HG03060 (cell line): ENCODE data around the gene PROX1.

Source experiments
- ATAC-seq: cut with Tn5 transposase; IDR thresholded peaks from one replicate; pipeline ENCODE4 v1.9.1; 2021; ENCODE audit warnings: low read depth, moderate number of reproducible peaks; ENCODE audit not compliant: unreplicated experiment

Gene PROX1

GRCh38 chr1:213987927-213988506 is at the start of gene PROX1:
Gene PROX1 (plus strand): TSS chr1:213987973. CDS start chr1:213996536, 8,563 bp downstream.
- peak; percentile 75 for ATAC-seq

- no peak for ATAC-seq
These were observed 49.0 kb upstream of the PROX1 start for GRCh38 chr1:213938776-213939175.

GRCh38 chr1:213939888-213940287 is 47.9 kb upstream of the PROX1 start:
- no peak for ATAC-seq

- no peak for ATAC-seq
These were observed 46.8 kb upstream of the PROX1 start for GRCh38 chr1:213940947-213941346.

GRCh38 chr1:213942061-213942460 is 45.7 kb upstream of the PROX1 start:
- ATAC-seq, result no peak

- no peak for ATAC-seq
These were observed 40.5 kb upstream of the PROX1 start for GRCh38 chr1:213947200-213947801.

- no peak for ATAC-seq
These were observed 35.9 kb upstream of the PROX1 start for GRCh38 chr1:213951876-213952275.

- ATAC-seq, result no peak
These were observed 34.0 kb upstream of the PROX1 start for GRCh38 chr1:213953806-213954205.

- ATAC-seq, result no peak
These were observed 31.4 kb upstream of the PROX1 start for GRCh38 chr1:213956295-213956770.

- ATAC-seq, result no peak
These were observed 29.4 kb upstream of the PROX1 start for GRCh38 chr1:213958346-213958745.

- ATAC-seq, result no peak
These were observed 26.8 kb upstream of the PROX1 start for GRCh38 chr1:213960963-213961362.

- ATAC-seq, result no peak
These were observed 25.3 kb upstream of the PROX1 start for GRCh38 chr1:213962508-213962907.

GRCh38 chr1:213966122-213966521 is 21.7 kb upstream of the PROX1 start:
- no peak for ATAC-seq

GRCh38 chr1:213968146-213968825 is 19.5 kb upstream of the PROX1 start:
- no peak for ATAC-seq

GRCh38 chr1:213969958-213970555 is 17.7 kb upstream of the PROX1 start:
- ATAC-seq, result no peak

- ATAC-seq, result no peak
These were observed 15.6 kb upstream of the PROX1 start for GRCh38 chr1:213972141-213972540.

- no peak for ATAC-seq
These were observed 14.6 kb upstream of the PROX1 start for GRCh38 chr1:213973129-213973528.

- ATAC-seq, result no peak
These were observed 10.9 kb upstream of the PROX1 start for GRCh38 chr1:213976665-213977485.

- no peak for ATAC-seq
These were observed 10.3 kb upstream of the PROX1 start for GRCh38 chr1:213977486-213977842.

GRCh38 chr1:213977909-213978308 is 9.9 kb upstream of the PROX1 start:
- ATAC-seq, result no peak
